ENCODE data around the gene LMOD3.

The LMOD3 gene

DNA sequence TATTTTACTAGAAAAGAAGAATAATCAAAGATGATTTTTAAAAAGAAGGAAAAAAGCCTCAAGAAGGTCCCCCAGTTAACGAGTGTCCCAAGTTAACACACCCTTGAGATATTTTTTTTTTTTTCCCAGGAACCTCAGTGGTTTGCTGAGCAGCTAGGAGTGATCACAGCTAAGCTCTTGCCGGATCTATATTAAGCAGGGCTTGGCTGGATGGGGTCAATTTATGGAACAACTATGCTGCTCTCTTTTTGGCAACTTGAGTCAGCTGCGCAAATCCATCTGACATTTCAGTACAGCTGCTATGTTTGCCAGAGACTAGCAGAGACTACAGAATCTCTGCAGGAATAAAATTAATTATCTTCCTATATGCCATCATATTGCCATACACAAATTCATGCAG, at the start of gene LMOD3:
TSS of gene LMOD3 (minus strand) at position 193 of the 400 bp plus-strand sequence. CDS start 209 bp downstream, outside the sequence.
- DNase-seq = no peak

DNA sequence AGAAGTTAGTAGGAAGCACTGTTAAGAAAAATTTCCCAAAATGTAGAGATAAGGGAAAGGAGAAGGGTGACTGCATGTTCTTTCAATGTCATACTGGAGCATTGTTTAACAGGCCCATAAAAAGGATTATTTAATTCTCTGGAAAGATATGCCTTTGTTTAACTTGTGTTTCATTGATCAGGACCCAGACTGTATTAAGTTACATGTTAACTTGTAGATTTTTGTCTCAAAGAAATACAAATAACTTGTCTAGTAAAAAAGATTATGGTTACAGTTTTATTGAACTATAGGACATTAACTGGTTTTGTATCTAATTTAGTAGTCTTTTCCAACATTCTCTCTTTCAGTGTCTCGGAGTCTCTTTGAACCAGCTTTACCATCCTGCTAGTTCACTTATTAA, 49.7 kb upstream of the LMOD3 start:
- DNase-seq = no peak

DNA sequence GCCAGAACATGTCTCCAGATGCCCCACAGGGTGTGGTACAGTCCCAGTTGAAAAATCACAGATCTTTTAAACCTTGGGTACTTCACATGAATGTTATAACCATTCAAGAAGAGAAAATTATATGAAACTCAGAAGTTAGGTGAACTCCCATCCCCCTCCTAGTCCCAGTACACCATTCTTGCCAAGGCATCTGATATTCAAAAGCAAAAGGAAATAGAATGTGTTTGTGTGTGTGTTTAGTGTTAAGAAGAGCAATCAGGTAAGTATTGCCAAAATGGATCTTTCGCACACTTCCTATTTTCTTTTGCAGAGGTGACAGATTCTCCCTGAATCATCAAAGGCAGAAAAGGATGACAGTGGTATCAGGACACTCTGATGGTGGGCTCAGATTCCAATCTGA, 44.1 kb upstream of the LMOD3 start:
- DNase-seq = no peak

DNA sequence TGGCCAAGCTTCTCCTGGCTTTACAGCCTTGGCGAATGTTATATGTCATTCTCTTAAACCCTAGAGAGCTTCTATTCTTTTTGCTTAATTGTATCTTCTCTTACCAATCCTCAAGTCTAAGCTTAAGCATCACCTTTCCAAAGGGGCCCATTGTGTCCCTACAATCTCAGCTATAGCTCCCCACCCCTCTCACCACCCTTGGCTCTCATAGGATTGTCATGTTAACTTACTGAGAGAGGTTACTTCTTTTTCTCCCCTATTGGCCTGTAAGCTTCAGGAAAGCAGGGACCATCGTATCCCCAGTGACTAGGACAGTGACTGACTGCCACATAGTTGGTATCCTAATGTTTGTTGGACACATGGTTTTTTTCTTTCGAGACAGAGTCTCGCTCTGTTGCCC, 43.3 kb upstream of the LMOD3 start:
- no peak for DNase-seq

DNA sequence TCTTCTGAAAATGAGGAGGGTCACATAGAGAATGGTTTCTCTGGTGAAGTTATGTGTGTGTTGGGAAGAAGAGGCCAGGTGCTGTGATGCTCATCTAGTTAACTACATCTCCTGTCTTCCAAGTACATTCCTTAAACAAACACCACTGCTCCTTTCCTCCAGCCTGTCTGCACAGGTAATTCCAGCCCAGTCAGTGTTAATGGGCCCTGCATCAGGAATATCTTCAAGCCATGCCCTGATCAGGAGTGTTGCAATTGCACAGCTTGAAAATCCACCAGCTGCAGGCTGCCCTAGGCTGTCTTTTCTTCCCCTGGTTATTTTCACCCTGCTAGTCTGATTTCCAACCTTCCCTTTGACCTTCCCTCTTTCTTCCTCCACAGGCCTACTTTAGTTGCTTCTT, 41.9 kb upstream of the LMOD3 start:
- DNase-seq = no peak

DNA sequence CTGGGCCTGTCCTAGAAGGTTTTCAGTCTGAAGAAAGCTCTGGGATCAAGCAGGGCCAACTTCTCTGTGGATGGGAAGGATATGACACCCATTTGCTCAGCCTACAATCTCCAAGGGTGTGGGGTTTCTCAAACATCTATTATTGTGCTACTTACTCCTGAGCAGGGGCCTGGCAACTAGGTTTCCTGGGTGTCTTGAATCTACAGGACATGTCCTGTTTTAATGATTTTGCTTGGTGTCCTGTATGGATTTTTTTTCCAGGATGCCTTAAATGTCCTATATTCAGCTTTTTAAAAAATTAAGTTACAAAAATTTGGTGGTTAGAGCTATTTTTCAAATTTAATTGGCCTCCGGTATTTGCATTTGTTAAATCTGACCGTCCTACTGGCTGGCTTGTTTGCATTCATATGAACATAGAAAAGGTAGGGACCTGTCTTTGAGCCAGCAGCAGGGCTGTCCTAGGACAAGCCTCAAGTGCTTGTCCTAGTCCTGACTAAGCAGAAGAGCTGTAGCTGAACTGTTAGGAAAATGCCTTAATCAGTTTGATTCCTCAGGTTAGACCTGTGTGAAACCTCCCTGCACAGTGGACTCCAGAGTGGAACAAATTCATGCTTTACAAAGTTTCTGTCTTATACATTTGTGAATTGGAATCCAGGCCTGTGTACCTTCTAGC, 40.0 kb upstream of the LMOD3 start:
- no peak for DNase-seq

DNA sequence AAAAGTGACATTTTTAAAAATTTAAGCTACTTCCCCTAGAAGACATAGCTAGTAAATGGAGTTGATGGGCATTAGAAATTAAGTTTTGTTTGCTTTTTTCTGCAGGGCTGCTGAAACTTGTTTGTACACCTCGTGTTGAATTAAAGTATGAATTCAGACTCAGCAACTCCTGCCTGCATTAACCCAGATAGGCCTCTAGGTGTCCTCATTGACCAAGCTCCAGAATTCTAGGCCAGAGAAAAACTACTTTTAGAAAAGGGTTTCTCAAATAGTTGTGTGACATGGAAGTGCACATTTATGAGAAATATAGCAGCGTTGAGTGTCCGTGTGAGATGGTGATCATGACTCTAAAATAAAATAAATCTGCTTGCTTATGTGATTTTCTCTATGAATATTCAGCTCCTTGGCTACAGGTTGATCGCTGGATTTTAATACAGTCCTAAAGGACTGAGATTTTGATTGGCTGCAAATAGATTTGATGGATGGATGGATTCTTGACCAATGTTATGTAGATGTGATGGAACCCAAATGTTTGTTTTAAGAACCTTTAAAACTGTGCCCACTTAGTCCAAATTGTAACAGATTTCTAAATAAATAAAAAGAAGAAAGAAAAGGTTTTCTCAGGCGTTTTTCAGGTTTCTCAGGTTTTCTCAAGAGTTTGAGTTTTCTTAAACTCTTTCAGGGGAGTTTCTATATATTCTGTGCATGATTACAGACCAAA, 39.4 kb upstream of the LMOD3 start:
- DNase-seq = no peak

DNA sequence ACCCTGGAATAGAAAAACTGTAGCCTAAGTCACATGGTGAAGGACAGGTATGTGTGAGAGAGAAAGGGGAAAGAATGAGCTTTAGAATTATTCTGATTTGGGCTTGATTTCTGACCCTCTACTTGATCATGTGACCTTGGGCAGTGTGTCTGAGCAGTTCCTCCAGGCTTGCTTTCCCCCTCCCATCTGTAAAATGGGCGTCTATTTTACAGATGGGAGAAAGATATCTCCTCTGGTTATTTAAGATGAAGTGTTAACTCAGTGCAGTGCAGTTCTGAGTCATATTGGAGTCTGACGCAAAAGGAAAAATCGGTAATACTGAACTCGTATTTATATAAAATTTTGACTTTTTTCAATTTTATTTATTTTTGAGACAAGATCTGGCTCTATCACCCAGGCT, 38.1 kb upstream of the LMOD3 start:
- DNase-seq = no peak

DNA sequence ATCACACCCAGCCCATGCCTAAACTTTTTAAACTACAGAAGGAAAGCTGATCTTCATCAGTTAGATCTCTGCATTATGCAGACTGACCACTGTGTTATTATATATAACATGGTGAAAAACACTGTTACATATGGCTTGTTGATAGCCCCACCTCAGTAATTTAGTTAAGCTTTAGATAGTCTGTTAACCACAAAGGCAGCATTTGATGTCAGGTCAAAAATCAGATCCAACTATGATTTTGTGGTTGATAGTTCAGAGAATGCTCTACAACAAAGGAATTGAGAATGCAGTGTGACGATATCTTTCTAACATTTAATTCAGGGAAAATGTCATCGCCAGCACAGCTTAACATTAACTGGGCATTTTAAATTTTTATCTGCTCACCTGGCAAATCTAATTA, 37.7 kb upstream of the LMOD3 start:
- DNase-seq = no peak

DNA sequence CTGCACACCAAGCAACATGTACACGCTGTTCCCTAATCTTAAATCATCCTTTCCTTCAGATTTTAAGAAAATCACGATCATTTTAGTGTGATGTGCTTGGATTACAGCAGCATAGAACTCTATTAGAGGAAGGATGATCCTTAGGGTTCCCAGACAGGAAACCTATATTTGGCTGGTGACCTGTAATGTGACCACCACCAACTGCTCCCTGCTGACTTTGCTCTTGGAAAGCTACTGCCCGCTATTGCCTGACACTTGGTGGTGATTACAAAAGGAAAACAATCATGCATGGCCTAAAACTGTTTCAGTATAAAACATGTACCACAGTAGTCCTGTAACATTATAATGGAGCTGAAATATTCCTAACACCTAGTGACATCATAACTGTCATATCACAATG, 27.2 kb upstream of the LMOD3 start:
- DNase-seq = no peak

DNA sequence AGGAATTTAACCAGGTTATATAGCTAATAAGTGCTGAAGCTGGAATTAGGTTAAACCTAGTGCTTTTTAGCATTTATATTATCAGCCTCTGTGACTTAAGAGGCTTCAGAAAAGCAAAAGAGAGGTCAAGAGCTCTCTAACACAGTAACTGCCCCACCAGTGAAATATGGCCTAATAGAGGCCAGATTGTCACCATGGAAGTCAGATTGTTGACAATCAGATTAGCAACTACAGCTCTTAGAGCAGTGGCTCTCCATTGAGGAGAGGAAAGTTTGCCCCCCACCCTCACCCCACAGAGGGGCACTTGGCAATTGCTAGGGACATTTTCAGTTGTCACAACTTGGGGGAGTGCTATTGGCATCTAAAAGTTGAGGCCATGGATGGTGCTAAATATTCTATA, 23.3 kb upstream of the LMOD3 start:
- no peak for DNase-seq

DNA sequence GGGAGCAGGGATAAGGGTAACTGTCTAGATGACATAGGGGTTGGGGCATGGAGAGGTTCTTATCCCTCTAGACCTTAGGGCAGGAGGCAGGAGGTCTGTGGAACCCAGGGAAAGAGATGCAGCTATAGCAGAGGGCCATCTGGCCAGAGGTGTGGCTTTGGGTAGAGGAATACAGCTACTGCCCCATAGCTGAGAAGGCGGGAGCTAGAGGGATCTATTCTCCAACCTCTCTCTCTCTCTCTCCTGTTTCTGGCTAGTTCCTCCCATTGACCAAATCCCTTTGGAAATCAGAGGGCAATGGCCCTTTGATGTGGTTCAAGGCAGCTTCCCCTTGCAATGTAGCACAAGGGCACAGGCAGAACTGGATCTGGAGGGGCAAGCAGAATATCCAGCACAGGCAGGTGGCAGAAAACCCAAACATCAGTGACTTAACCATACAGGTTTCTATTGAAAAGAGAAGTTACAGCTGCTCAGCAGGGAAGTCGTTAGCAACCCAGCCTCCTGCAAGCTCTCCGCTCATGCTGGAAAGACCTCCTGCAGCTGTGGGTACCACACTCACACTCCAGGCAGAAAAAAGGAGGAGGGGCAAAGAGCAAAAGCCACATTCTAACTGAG, 22.3 kb upstream of the LMOD3 start:
- DNase-seq = peak; percentile 63

DNA sequence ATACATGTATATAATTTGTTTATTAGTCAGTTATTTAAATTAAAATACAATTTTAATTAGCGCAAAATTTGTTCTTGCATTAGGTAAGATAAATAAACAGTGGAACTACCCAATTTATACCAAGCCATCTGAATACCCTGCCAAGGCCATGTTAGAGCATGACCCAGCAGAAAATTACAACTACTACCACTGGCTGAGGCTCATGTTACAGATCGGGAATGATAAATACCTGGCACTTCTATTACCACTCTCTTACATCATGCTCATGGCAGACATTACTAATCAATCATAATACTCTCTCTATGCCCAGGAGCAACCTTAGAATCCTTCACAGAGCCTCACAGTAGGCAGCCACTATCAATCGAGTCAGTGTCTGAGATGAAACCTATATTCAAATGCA, 21.2 kb upstream of the LMOD3 start:
- no peak for DNase-seq

DNA sequence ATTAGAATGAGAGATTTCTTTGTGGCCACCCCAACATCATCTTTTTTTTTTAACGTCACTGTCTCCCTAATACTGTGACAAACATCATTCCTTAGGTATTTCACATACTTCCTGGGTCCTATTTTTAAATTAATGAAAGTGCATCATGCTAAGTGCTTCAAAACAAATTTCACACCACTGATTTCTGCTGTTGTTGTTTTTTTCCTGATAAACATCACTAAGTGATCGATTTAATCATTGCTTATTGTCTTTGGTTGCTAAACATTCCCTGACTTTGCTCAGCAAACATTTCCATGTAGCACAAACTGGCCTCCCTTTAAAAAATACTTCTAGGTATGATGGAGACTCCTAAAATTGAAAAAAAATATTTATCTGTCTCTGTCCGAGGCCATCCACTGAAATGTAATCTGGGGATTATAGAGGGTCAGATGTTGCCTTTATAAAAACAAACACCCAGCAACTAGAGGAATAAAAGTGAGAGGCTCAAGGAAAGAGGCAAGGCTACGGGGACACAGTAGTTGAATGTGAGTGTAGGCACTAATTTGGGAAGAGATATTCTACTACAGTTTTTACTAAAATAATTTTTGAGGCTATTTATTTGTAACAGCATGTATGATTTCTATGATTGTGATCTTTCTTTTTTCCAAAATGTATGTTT, 20.5 kb upstream of the LMOD3 start:
- DNase-seq = no peak

DNA sequence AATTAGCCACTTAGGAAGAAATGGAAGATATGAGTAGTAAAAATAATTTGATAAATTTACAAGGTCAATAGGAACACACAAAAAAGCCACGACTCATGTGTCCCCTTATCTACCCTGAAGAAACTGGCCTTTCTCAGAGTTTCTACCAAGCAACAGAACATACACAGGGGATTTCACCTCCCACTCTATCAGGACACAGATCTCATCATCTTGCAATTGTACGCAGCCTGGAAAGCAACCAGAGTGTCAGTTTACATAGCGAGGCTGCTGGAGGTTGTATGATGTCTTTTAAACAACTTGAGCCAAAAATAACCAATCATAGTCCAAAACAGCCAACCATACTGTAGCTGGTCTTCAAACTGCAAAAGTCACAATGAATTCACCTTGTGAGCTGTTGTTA, 19.7 kb upstream of the LMOD3 start:
- DNase-seq = no peak

DNA sequence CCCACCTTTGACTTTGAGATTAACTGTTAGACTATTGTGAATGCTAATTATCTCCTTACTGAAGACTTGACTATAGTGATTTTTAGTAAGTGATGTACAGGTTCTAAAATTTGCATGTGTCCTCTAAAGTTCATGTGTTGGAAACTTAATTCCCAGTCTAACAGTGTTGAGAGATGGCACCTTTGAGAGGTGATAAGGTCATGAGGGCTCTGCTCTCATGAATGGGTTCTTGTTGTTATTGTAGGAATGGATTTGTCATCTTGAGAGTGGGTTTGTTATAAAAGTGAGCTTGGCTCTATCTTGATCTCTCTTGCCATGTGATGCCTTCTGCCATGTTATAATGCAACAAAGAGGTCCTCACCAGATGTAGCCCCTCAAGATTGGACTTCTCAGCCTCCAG, 18.9 kb upstream of the LMOD3 start:
- DNase-seq = no peak

DNA sequence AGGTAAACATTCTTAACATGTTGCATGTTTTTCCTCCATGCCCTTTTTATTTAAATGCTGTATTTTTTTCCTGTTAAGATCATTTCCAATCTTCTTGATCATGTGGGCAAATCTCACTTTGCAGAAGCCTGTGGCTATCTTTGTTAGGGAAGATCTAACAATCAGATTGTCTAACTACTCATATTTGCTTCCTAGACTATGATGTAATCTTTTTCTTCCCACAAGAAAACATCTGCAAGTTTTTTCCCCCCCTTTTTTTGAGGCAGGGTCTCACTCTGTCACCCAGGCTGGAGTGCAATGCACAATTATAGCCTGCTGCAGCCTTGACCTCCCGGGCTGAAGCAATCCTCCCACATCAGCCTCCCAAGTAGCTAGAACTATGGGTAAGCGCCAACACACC, 15.0 kb upstream of the LMOD3 start:
- DNase-seq = no peak

DNA sequence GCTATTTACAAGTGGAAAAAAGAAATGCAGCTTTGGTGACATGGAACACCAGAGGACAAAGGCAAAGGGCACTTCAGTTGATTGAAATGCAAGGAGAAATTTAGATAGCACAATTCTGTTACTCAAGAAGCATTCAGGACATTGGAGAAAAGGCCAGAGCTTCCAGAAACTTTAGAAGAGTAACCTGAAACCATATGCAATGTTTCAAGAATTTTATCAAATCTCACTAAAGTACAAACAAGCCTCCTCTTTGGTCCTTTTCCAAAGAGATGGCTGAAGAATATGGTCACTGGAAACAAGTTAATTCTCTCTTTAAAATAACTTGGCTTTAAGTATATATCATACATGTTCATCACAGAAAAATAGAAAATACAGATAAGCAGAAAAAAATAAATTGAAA, 14.6 kb upstream of the LMOD3 start:
- no peak for DNase-seq

DNA sequence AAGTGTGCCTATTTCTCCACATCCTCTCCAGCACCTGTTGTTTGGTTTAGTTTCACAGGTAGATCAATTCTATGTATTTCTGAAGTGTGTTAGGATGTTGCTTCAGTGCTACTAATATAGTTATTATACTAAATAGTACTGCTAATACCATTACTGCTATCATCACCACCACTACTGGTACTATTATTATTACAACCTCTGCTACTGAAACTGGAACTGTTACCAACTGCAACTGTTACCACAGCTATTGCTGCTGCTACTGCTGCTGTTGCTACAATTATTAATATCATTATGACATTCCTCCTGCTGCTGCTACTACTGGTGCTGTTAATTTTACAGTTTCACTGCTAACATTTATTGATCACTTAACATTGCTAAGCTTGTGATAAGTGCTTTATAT, 8.3 kb upstream of the LMOD3 start:
- DNase-seq = no peak

DNA sequence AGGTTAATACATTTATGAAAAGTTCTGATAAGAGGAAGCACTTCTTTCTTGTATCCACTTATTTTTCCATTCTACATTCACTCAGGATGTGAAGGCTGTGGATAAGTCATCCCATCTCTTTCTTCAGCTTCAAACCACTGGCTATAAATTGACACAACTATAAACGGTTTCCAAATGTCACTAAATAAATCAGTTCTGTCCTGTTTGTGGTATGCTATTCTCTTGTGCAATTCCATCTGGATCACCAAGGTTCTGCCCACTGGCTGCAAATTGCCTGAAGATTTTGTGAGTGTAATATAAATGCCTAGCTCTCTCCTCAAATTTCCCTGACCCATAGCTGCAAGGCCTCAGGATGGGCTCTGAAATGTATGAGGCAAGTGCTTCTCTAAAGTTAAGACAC, 7.1 kb upstream of the LMOD3 start:
- DNase-seq = no peak

DNA sequence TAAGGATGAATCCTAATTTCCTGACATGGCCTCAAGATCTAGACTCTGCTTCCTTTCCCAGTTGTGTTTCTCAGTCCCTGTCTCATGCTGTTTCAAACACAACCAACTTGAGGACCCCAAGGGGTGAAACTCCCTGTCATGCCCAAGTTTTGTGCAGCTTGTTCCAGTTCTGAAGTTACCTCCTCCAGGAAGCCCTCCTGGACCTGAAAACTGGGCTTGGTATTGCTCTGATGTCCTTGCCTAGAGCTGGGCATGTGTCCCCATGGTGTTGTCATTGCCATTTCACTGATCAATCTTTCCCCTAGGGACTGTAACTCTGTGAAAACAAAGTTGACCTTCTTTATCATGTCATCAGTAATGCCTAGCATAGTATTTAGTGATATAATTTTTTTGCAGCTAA, 6.1 kb upstream of the LMOD3 start:
- DNase-seq = no peak

DNA sequence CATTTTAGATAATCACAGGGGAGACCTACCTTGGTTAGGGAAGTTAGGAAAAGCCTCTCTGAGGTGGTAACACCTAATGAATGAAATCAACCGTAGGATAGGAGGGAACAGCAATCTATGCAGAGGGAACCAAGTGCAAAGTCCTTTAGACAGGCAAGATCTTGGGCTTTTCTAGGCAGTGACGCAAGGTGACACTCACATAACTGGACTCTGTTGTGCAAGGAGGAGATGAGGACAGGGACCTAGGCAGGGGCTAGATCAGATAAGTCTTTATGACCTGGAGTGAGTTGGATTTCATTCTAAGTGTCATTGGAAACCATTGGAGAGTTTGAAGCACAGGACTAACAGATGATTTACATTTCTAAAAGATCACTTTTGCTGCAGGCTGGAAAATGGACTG, 4.6 kb upstream of the LMOD3 start:
- DNase-seq = no peak

DNA sequence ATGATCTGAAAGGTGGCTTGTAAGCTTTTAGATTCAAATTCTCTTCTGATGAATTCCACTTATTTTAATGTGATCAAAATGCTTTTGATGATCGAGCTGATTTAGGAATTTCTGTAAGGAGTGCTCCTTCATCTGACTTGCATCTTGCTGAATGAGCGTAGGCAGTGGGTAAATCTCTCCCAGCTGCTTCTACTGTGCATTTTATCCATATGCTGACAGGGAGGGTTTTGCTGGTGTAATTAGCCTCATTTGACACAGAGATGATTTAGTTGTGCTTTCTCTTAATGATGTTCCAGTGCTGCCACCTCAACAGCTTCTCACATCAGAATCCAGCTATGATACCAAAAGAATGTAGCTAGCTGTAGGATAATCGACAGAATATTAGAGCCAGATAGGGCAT, 3.8 kb upstream of the LMOD3 start:
- DNase-seq = no peak

DNA sequence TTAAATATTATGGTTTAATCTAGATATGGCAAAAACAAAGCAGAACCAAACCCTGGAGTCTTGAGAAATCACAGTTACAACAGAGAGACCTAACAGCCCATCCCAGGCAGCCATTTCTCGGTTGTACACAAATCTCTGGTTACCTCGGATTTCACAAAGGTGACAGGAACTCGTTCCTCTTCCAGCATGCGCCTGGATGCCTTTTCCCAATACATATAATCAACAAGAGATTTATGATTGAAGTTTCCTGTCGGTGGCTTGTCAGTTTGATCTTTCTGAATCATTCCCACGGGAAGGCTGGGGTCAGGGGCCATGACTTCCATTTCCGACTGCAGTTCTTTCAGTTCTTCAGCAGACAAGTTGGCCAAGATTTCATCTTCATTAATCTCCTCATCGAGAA, 445 bp downstream of the LMOD3 start:
- DNase-seq = no peak
